HepG2 (cell line): ENCODE results near the gene TTC21B. TPM values are rescaled to one million over a fixed set of nuclear protein-coding genes. Genes with fewer than 3 reads are reported as not detected.
A peak's percentile ranks its signal among the peaks of the same experiment; 100 is the strongest.

Experiments used
- CC2D1A ChIP-seq: sonication (generic); formaldehyde crosslinking; IDR thresholded peaks from 2 replicates; pipeline ENCODE4 v1.8.1; 2023; ENCODE audit warnings: mild to moderate bottlenecking, missing genetic modification reagents
- CSRNP1 ChIP-seq: sonication (generic); formaldehyde crosslinking; IDR thresholded peaks from 2 replicates; pipeline ENCODE4 v1.8.1; 2023; ENCODE audit warnings: mild to moderate bottlenecking, missing genetic modification reagents
- MED8 ChIP-seq: sonication (generic); formaldehyde crosslinking; IDR thresholded peaks from 2 replicates; pipeline ENCODE4 v1.8.1; 2023; ENCODE audit warnings: mild to moderate bottlenecking, missing genetic modification reagents; ENCODE audit not compliant: insufficient replicate concordance
- PRDM15 ChIP-seq: sonication (generic); formaldehyde crosslinking; IDR thresholded peaks from 2 replicates; pipeline ENCODE4 v1.4.0; 2020; ENCODE audit warnings: missing genetic modification reagents
- XRCC5 ChIP-seq: fragments of 200-400 bp; formaldehyde crosslinking; optimal IDR thresholded peaks from 2 replicates; pipeline ENCODE3; 2017; ENCODE audit warnings: mild to moderate bottlenecking, low read length
- ZBTB1 ChIP-seq: sonication (generic); formaldehyde crosslinking; IDR thresholded peaks from 2 replicates; pipeline ENCODE4 v1.4.0; 2020; ENCODE audit warnings: missing genetic modification reagents, borderline replicate concordance
- ZNF552 ChIP-seq: sonication (generic); formaldehyde crosslinking; IDR thresholded peaks from 2 replicates; pipeline ENCODE4 v1.9.0; 2022; ENCODE audit warnings: missing genetic modification reagents, mild to moderate bottlenecking, borderline replicate concordance
- ZNF598 ChIP-seq: sonication (generic); formaldehyde crosslinking; IDR thresholded peaks from 2 replicates; pipeline ENCODE4 v1.5.1; 2020; ENCODE audit warnings: mild to moderate bottlenecking, missing genetic modification reagents, borderline replicate concordance
- ZNF766 ChIP-seq: sonication (generic); formaldehyde crosslinking; IDR thresholded peaks from 2 replicates; pipeline ENCODE4 v1.5.0; 2020; ENCODE audit warnings: missing genetic modification reagents, borderline replicate concordance
- polyA plus RNA-seq, 8 experiments: library from polyadenylated mRNA; depleted of rRNA in 3 of 8; stranded (reverse) in 7 of 8; unstranded in 1 of 8; fragments of >200 nt; fragmentation: Illumina TruSeq in 4 of 8; extraction: Trizol in 4 of 8; gene quantifications; 2 replicates each; pipeline versions ENCODE4 v1.2.1 to v1.2.3, GENCODE V29; 2011 to 2016; ENCODE audit warnings: low read depth in 4 of 8, missing spikeins in 1 of 8, mixed read lengths in 1 of 8; ENCODE audit not compliant: insufficient read depth in 1 of 8
- total RNA-seq, 5 experiments: library from RNA; depleted of rRNA; stranded (reverse); fragments of >200 nt; fragmentation: Illumina TruSeq; extraction: Trizol; gene quantifications; 2 replicates each; pipeline ENCODE4 v1.2.3, GENCODE V29; 2016; ENCODE audit warnings: low read depth in 1 of 5
- TF ChIP-seq, protein P1 (sequence below): sonication (generic); formaldehyde crosslinking; IDR thresholded peaks from 2 replicates; pipeline ENCODE4 v1.4.0; 2020; ENCODE audit warnings: mild to moderate bottlenecking, missing genetic modification reagents

Gene TTC21B
- total and polyA plus RNA-seq, 2 of the 13 experiments (the other 11 are each of a cell fraction or from before 2014, with no cell fraction given), result 39.1 to 67.1 TPM

- TF ChIP-seq PRDM15 (CRISPR knock-in tag) (peak; percentile 55; the same call in 1 of the 2 replicates), CSRNP1 (CRISPR knock-in tag) (peak; percentile 97), ZNF766 (peak; percentile 85), CC2D1A (CRISPR knock-in tag) (peak; percentile 95), MED8 (CRISPR knock-in tag) (peak; percentile 69), XRCC5 (peak; percentile 75), ZNF598 (CRISPR knock-in tag) (peak; percentile 94; the same call in 1 of the 2 replicates), ZNF552 (no peak; the same call in 1 of the 2 replicates), ZBTB1 (CRISPR knock-in tag) (no peak)
- TF ChIP-seq, protein P1, sequence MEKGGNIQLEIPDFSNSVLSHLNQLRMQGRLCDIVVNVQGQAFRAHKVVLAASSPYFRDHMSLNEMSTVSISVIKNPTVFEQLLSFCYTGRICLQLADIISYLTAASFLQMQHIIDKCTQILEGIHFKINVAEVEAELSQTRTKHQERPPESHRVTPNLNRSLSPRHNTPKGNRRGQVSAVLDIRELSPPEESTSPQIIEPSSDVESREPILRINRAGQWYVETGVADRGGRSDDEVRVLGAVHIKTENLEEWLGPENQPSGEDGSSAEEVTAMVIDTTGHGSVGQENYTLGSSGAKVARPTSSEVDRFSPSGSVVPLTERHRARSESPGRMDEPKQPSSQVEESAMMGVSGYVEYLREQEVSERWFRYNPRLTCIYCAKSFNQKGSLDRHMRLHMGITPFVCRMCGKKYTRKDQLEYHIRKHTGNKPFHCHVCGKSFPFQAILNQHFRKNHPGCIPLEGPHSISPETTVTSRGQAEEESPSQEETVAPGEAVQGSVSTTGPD (CRISPR knock-in tag), result no peak; the same call in 1 of the 2 replicates
- TF ChIP-seq, all 625 proteins: peak for 412
Measured at GRCh38 chr2:165953655-165954606, at the start of gene TTC21B (continued).
